ENCODE data around the gene MNAT1. TPM values are rescaled to one million over a fixed set of nuclear protein-coding genes. Genes with fewer than 3 reads are reported as not detected.

The MNAT1 gene
- total and polyA plus RNA-seq, 2 experiments from 2014 or later, result 51.6 to 85.0 TPM

- H3K79me2 ChIP-seq (replicated peaks; ENCODE audit: insufficient read depth), result no peaks in the 10 kb centered on the region; the same call in 1 of the 2 replicates
- H3K36me3 Mint-ChIP-seq (ENCODE audit: low read depth), result no peaks in the 10 kb centered on the region; the same call in 2 of the 3 replicates
- H2AFZ ChIP-seq, result no peak overlapping the region
- H3K4me3 Mint-ChIP-seq, result no peak overlapping the region
- H3K27ac Mint-ChIP-seq, result no peak overlapping the region
- DNase-seq (ENCODE audit: low spot score), result no peak
- no peaks in the 10 kb centered on the region; the same call in 1 of the 2 replicates for H4K20me1 ChIP-seq (replicated peaks; ENCODE audit: insufficient read depth)
- no peak overlapping the region for H3K27ac ChIP-seq (ENCODE audit: low read depth)
- H3K27me3 Mint-ChIP-seq (ENCODE audit: insufficient read depth, low read depth, poor library complexity), result no peaks in the 10 kb centered on the region
- no peak for TF ChIP-seq POLR2AphosphoS5 (IDR thresholded peaks at IDR 0.05; ENCODE audit: low read depth)
- no peak for TF ChIP-seq ZNF331 (CRISPR knock-in tag; IDR thresholded peaks at IDR 0.05; ENCODE audit: low read depth)
- no peak for TF ChIP-seq EZH2phosphoT487 (IDR thresholded peaks at IDR 0.05; ENCODE audit: unreplicated experiment)
- no peak for TF ChIP-seq CTCF (conservative IDR thresholded peaks at IDR 0.05; ENCODE audit: low read depth in 2 of 2)
- no peak for TF ChIP-seq CREB1 (CRISPR knock-in tag; IDR thresholded peaks at IDR 0.05; ENCODE audit: low read depth)
- no peak for TF ChIP-seq NANOG (IDR thresholded peaks at IDR 0.05; ENCODE audit: borderline replicate concordance)
- TF ChIP-seq ZNF114 (CRISPR knock-in tag; IDR thresholded peaks at IDR 0.05), result no peak
- TF ChIP-seq REST (IDR thresholded peaks at IDR 0.05; ENCODE audit: unreplicated experiment), result no peak
- no peak for TF ChIP-seq ZNF462 (CRISPR knock-in tag; IDR thresholded peaks at IDR 0.05)
- H3K27me3 ChIP-seq (ENCODE audit: insufficient read depth), result no peaks in the 10 kb centered on the region
- no peaks in the 10 kb centered on the region for H3K4me1 Mint-ChIP-seq
- H3K4me3 ChIP-seq, result no peak overlapping the region
- H3K4me1 ChIP-seq (ENCODE audit: insufficient read depth), result no peaks in the 10 kb centered on the region
- no peaks in the 10 kb centered on the region for H3K9me2 ChIP-seq (ENCODE audit: insufficient read depth)
- no peak for ATAC-seq
- no peaks in the 10 kb centered on the region for H3K9me3 Mint-ChIP-seq
- no peaks in the 10 kb centered on the region for H3K36me3 ChIP-seq (ENCODE audit: insufficient read depth)
- no peaks in the 10 kb centered on the region for H3F3A ChIP-seq (replicated peaks; ENCODE audit: low read depth)
- H3K4me2 ChIP-seq, result no peak overlapping the region
These were observed 187.5 kb downstream of the MNAT1 start for GRCh38 chr14:60922050-60922449.
